Rectal smooth muscle tissue (tissue), 1 donor: ENCODE measurements around the gene KLF3.

ENCODE experiments used
- H3K27ac ChIP-seq: one replicate; pipeline ENCODE4 v1.7.0; 2013; ENCODE audit warnings: low read depth, low read length, inconsistent platforms
- H3K27me3 ChIP-seq: one replicate; pipeline ENCODE4 v1.7.0; 2013; ENCODE audit warnings: low read length; ENCODE audit not compliant: control insufficient read depth, insufficient read depth
- H3K36me3 ChIP-seq: one replicate; pipeline ENCODE4 v1.7.0; 2013; ENCODE audit warnings: low read length; ENCODE audit not compliant: control insufficient read depth, insufficient read depth
- H3K4me1 ChIP-seq: one replicate; pipeline ENCODE4 v1.7.0; 2013; ENCODE audit warnings: low read length; ENCODE audit not compliant: control insufficient read depth, insufficient read depth
- H3K4me3 ChIP-seq: one replicate; pipeline ENCODE4 v1.7.0; 2013; ENCODE audit warnings: low read length
- H3K9ac ChIP-seq: one replicate; pipeline ENCODE4 v1.7.0; 2013; ENCODE audit warnings: low read length

Gene KLF3

DNA sequence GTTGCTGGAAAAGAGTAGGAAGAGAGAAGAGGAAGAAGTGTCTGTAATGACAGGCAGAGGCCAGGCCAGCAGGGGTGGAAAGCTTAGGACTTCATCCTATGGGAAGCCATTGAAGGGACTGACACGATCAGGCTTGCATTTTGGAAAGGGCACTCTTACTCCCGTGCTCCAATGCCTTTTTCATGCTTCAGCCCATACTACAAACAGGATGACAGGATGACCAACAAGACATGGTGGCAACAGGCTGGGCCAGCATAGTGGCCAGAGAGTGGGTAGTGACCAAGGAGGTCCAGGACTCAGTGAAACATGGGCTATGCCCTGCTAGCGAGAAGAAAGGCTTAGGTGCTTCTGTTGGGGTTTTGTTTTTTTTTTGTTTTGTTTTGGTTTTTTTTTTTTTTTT is 2.6 kb upstream of the KLF3 start:
- Histone ChIP-seq H3K27ac (no peak overlapping the region), H3K27me3 (no peaks in the 10 kb centered on the region), H3K4me3 (no peak overlapping the region), H3K4me1 (peaks cover 5% of the 10 kb centered on the region), H3K36me3 (no peaks in the 10 kb centered on the region), H3K9ac (no peak overlapping the region)

DNA sequence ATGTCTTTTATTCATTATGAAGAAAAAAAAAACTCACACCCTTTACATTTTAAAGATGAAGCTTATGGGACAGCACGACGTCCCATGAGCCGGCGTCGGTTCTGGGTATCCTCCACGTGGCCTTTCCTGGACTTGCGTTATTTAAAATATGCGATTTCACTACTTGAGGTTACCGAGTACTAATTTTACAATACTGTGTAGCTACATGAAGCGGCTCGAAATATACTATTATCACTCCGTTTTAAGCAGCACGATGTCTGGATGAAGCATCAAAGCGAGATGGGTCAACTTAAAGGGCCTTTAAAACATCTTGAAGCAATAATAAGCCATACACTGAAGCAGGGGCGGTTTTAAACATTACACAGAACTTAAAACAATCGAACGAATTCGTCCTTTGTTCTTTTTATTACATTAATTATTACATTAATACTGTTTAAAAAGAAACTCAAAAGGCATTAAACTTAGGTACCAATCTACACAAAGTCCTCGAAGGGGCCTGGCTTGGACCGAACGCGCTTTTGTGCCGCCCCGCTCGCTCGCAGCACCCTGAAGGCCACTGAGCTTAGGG is 1.4 kb upstream of the KLF3 start:
- H3K4me3 ChIP-seq = peak overlapping the region; percentile 75
- no peaks in the 10 kb centered on the region for H3K27me3 ChIP-seq
- no peaks in the 10 kb centered on the region for H3K36me3 ChIP-seq
- peak overlapping the region; percentile 97 for H3K27ac ChIP-seq
- H3K9ac ChIP-seq = peak overlapping the region; percentile 66
- H3K4me1 ChIP-seq = peaks cover 14% of the 10 kb centered on the region

DNA sequence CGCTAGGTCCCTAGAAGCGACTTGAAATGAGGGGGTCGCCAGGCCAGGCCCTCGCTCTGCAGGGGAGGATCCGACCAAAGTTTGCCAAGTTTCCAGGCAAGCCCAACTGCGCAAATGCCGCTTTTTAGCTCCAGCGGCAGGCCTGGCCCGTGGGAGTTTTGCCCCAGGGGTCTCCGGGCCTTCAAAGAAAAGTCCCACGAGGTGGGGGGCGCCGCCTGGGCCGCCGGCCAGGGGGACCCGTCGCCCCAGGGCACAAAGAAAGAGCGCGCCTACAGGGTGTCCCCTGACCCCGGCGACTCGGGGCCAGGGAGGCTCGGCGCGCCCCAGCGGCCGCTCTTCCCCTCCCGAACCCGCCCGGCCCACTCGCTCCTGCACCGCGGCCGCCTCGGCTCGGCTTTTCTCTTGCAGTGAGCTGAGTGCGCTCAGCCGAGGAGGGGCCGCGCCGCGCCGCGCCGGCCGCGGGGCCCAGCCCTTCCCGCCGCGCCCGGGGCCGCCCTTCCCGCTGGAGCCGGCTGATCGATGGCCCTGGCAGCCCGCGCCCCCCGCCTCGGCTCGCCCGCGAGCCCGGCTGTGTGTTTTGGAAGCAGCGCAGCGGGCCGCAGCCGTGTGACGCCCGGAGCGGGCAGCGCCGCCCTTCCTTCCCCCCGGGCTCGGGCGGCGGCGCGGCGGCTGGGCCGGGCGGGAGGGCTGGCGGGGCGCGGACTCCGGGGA is 754 bp upstream of the KLF3 start:
- H3K4me3 ChIP-seq = peak overlapping the region; percentile 75
- H3K27me3 ChIP-seq = no peaks in the 10 kb centered on the region
- peaks cover 17% of the 10 kb centered on the region for H3K4me1 ChIP-seq
- no peaks in the 10 kb centered on the region for H3K36me3 ChIP-seq
- H3K27ac ChIP-seq = peak overlapping the region; percentile 97
- H3K9ac ChIP-seq = peak overlapping the region; percentile 66

DNA sequence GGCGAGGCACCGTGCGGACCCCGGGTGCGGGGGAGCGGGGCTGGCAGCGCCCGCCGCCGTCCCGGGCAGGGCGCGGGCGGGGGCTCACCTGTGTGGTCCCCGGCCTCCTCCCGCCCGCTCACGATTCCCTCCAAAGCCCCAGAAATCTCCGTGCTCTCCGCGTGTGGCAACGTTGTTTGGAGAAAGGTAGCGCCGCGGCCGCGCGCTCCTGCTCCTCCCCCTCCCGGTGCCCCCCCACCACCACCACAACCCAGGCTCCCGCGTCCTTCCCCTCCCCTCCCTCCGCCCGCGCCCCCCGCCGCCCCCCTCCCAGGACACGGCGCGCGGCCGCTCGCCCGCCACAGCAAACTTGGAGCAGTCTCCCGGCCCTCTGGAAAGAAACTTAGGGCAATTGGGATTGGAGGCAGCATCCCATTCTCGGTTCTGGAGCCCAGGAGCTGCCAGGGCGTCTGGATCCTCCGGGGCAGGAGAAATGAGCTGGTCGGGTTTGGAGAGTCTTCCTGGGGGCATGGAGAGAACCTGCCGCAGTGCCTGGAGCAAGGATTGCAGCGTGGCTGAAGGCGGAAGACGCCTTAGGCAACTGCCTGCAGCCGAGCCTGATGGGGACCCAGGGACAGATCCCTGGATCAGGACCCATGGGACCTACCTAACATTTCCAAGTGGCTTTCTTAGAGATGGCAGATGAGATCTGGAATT is 855 bp downstream of the KLF3 start:
- no peaks in the 10 kb centered on the region for H3K36me3 ChIP-seq
- peak overlapping the region; percentile 73 for H3K9ac ChIP-seq
- peak overlapping the region; percentile 80 for H3K4me3 ChIP-seq
- H3K27me3 ChIP-seq = no peaks in the 10 kb centered on the region
- peak overlapping the region; percentile 97 for H3K27ac ChIP-seq
- H3K4me1 ChIP-seq = peaks cover 28% of the 10 kb centered on the region

DNA sequence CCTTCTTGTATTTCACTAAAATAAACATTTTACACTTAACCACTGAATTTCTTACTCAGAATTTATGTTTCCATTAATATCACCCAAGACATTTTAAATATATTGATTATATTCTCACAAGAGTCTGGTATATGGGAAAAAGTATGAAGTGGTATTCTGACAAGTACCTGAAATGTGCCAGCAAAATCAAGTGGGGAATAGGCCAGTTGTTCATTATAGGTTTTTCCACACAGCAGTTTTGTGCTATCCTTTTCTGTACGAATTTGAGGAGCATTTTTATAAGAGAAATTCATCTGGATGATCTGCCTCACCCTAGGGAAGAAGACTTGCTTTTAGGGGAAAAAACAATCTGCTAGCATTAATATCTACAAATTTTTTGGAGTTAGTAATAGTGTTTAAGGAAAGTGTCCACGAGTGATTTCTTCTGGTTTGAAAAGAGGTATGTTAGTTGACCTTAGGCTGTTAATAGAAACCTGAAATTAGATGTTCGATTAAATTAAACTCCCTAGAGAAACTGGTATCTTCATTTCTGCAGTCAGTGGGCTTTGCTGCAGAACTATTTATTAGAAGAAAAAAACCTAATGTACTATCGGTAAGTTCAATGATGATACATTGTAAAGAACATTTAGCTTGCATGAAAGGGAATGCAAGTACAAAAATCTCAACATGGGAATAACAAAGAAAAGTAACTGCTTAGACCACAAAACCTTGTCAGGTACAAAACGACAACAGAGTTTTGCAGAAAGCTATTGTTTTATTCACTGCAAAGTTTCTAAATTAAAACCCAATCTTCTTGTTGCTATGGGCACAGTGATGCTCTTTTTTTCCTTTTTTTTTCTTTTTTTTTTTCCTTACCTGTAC is 1.8 kb downstream of the KLF3 start:
- Histone ChIP-seq H3K36me3 (no peaks in the 10 kb centered on the region), H3K4me1 (peaks cover 37% of the 10 kb centered on the region), H3K4me3 (peak overlapping the region; percentile 80), H3K9ac (no peak overlapping the region), H3K27ac (peak overlapping the region; percentile 97), H3K27me3 (no peaks in the 10 kb centered on the region)

DNA sequence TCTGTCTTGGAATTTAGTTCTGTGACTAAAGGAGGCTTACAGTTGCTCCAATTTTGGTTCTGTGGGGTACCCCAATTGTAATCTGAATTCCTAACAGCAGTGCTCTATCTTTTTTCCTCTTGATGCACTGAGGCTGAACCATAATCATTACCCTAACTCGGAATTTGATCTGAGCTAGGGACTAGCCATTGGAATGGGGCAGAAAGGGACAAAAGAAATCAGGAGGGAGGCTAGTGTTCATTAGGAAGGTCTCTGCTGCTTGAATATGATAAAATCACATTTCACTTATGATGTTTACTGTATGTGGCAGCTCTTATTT is 2.7 kb downstream of the KLF3 start:
- H3K4me1 ChIP-seq = peaks cover 46% of the 10 kb centered on the region
- H3K9ac ChIP-seq = peak overlapping the region; percentile 59
- no peaks in the 10 kb centered on the region for H3K36me3 ChIP-seq
- no peaks in the 10 kb centered on the region for H3K27me3 ChIP-seq
- peak overlapping the region; percentile 80 for H3K4me3 ChIP-seq
- H3K27ac ChIP-seq = peak overlapping the region; percentile 97

DNA sequence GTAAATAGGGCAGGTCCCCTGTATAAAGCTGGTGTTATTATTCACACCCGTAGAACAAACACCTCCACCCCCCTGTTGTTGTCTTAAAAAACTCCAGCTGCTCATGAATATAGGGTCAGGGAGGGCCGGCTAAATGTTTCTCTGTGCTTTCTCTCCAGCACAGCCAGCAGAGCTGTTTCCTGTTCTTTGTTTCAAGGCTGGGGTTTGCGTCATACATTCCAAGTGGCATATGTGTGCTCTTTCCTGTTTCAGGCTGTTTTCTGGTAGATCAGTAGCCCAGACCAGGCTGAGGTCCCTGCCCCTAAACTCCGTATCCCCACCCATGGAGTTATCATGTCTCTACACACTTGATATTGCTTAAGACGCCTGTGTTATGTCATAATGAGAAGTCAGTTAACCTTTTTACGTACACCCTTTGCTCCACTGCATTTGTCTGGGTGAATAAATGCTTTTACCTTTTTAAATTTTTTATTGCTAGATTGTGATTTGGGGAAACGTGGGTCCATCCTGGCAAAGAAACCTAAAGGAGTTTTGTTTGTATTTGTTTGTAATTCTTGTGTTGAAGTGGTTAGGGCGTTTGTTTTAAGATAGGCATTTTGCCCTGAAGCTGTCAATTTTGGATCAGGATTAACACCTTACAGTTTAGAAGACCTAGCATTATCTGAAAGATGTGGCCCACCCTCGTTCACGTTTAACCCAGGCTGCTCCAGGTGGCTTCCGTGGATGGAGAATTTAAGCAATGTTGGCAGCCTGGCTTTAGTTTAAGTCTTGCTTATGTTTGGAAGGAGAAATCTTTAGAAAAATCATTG is 3.3 kb downstream of the KLF3 start:
- no peaks in the 10 kb centered on the region for H3K27me3 ChIP-seq
- H3K36me3 ChIP-seq = no peaks in the 10 kb centered on the region
- peak overlapping the region; percentile 80 for H3K4me3 ChIP-seq
- peak overlapping the region; percentile 59 for H3K9ac ChIP-seq
- peak overlapping the region; percentile 97 for H3K27ac ChIP-seq
- peaks cover 52% of the 10 kb centered on the region for H3K4me1 ChIP-seq

DNA sequence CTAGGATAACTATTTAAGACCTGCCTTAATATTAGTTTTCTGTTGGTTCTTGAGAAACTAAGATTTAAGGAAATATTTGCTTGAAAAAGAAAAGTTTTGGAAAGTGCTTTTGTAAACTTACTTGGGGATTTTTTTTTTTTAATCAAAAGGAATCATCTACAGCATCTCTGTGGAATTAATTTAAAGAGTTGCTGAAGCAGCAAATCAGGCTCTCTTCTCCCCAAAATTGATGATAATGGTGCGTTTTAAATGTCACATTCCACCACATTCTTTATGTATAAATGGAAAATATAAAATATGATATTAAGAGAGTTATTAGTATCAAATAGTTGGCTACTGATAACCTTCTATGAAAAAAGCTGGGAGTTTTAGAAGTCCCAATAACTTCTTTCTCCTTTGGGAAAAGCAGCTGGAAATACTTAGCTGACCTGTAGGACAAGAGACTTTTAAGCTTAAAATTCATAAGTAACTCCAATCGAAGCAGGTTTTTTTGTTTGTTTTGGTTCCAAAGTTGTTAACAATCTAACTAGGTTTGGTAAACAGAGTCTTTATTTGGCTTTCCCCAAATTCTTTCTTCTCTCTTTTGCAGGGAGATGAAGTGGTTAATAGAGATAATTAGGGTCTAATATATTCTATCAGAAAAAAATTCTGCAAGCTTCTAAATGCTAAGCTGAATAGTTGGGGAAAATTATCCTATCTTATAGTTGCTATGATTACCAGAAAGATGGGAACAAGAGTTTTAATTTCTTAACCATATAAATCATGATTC is 4.4 kb downstream of the KLF3 start:
- Histone ChIP-seq H3K9ac (no peak overlapping the region), H3K4me3 (no peak overlapping the region), H3K4me1 (peaks cover 58% of the 10 kb centered on the region), H3K27ac (peak overlapping the region; percentile 68), H3K27me3 (no peaks in the 10 kb centered on the region), H3K36me3 (no peaks in the 10 kb centered on the region)

DNA sequence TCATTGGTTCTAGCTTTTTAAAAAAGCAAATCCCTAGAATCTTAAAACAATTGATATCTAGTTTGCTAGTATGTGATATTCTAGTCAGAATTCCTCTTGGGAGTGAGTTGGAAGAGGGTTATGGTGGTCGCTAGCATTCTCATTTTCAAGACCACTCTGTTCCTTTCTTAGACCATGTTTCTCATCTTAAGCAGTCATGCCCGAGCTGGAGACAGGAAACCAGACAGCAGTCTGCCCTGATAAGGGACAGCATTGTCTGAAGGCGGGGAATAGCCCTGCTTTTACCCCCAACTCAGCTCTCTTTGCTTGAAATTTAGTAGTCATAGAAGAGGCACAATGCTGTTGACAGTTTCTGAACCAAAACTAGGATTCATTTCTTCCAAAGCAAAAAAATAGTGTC is 5.2 kb downstream of the KLF3 start:
- Histone ChIP-seq H3K4me3 (no peak overlapping the region), H3K36me3 (no peaks in the 10 kb centered on the region), H3K27ac (peak overlapping the region; percentile 68), H3K4me1 (peaks cover 66% of the 10 kb centered on the region), H3K27me3 (no peaks in the 10 kb centered on the region), H3K9ac (no peak overlapping the region)

DNA sequence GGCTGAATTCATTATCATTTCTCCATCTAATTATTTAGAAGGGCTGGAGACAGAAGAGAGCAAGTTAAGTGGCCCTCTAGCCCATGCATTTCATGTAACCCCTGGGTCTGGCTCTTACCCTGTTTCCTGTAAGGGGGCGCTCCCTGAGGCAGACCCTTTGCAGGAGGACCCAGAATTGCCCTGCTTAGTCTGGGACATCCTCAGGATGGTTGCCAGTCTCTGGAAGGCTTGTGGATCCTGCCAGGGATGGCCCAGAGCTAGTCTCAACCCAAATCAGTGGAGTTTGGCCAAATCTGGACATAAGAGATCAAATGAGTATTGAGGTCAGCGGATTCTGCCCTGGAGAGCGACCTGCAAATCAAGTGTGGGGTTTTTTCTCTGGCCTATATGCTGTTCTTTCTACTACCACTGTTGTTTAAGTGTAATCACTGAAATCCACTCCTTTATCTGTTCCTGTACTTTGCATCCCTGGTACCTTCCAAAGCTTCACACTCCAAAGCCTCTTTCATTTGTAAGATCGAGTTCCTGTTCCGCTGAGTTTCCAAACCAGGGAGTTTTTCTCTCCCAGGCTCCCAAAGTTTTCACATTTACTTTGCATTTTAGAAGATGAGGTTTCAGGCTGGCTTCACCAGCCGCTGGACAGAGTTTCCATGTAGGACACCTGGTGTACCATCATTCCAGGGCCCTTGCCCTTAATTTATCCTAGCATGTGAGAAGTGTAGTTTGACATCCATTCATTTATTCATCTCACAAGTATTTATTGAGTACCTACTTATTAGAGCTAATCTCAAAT is 6.3 kb downstream of the KLF3 start:
- Histone ChIP-seq H3K27ac (peak overlapping the region; percentile 65), H3K27me3 (no peaks in the 10 kb centered on the region), H3K4me3 (peak overlapping the region; percentile 39), H3K4me1 (peaks cover 77% of the 10 kb centered on the region), H3K36me3 (no peaks in the 10 kb centered on the region), H3K9ac (peak overlapping the region; percentile 6)
